Measurements from ENCODE around the gene GAN. TPM values are rescaled to one million over a fixed set of nuclear protein-coding genes. Genes with fewer than 3 reads are reported as not detected.
A peak's percentile ranks its signal among the peaks of the same experiment; 100 is the strongest.

Gene GAN
- total and polyA plus RNA-seq, 2 of the 4 experiments (the other 2 are of a cell fraction) = 1.1 to 5.7 TPM

- Histone ChIP-seq H3K56ac (ENCODE audit: extremely low read depth, insufficient read depth, low read length) (peak overlapping the region; percentile 76; the same call in 1 of the 2 replicates), H2BK5ac (ENCODE audit: low read depth, low read length, poor library complexity, severe bottlenecking) (peak overlapping the region; percentile 69), H4K91ac (ENCODE audit: insufficient read depth, low read depth, low read length) (no peak overlapping the region), H3K79me1 (ENCODE audit: low read depth in 1 of 2, low read length in 2 of 2) (peaks cover 33 to 53% of the 10 kb centered on the region in 2 experiments), H3K4me2 (ENCODE audit: low read depth, low read length) (peak overlapping the region; percentile 94), H3K23ac (ENCODE audit: low read depth, low read length) (0 out of 2 replicates have a peak overlapping the region, but pooled peaks have one; percentile 50), H2AFZ (replicated peaks; ENCODE audit: low read length, poor library complexity) (peak overlapping the region; percentile 93), H2BK120ac (ENCODE audit: low read depth, low read length) (no peak overlapping the region), H4K8ac (ENCODE audit: low read depth in 2 of 2, low read length in 2 of 2) (peak overlapping the region; percentile 43 to 95), H4K5ac (ENCODE audit: low read depth, low read length) (peak overlapping the region; percentile 83), H3K14ac (replicated peaks; ENCODE audit: low read depth, low read length) (peak overlapping the region; percentile 83), H3K4me1 (ENCODE audit: control insufficient read depth, insufficient read depth, low read length) (peaks cover 8% of the 10 kb centered on the region), H3K27me3 (ENCODE audit: control insufficient read depth, insufficient read depth, low read length) (no peaks in the 10 kb centered on the region), H3K4me3 (ENCODE audit: insufficient read depth, low read depth, low read length) (peak overlapping the region; percentile 92), H3K9me1 (ENCODE audit: insufficient read depth, low read length) (peaks cover 7% of the 10 kb centered on the region), H3K18ac (ENCODE audit: low read depth, low read length) (peak overlapping the region; percentile 43; the same call in 1 of the 2 replicates), H2AK9ac (replicated peaks; ENCODE audit: low read depth, low read length, poor library complexity) (peak overlapping the region; percentile 61), H4K20me1 (ENCODE audit: insufficient read depth, low read length) (peaks cover 11% of the 10 kb centered on the region; the same call in 1 of the 2 replicates), H3K36me3 (ENCODE audit: control insufficient read depth, insufficient read depth, low read length) (peaks cover 2% of the 10 kb centered on the region; the same call in 1 of the 2 replicates), H3K9me3 (ENCODE audit: control insufficient read depth, insufficient read depth, low read length) (no peaks in the 10 kb centered on the region), H2BK15ac (ENCODE audit: low read depth, low read length) (no peak overlapping the region), H2BK20ac (ENCODE audit: low read depth, low read length) (no peak overlapping the region), H3K4ac (ENCODE audit: low read depth, low read length) (peak overlapping the region; percentile 81), H2AK5ac (ENCODE audit: low read depth, low read length) (no peak overlapping the region), H3K9ac (ENCODE audit: low read depth, low read length) (peak overlapping the region; percentile 86), H3K27ac (ENCODE audit: insufficient read depth, low read length) (peak overlapping the region; percentile 71)
- in situ Hi-C loops (cut with MboI; ENCODE audit: low sequenced_read_pairs) (no loop called here), intact Hi-C loops (cut with micrococcal nuclease) (loop anchor here (2.0 to 10.0 kb wide), 4 partner anchors 79 to 279 kb away; partner anchors contain the start of genes ATMIN, BCO1 and GCSH), dilution Hi-C loops (cut with HindIII; ENCODE audit: low sequenced_read_pairs, unreplicated experiment) (no loop called here)
- 0% methylated on average over 7 of the region's 16 CpGs; no CpG with 5 or more reads in 1 of the 2 experiments for whole genome bisulfite sequencing, 2 experiments (ENCODE audit: extremely low coverage in 2 of 2, insufficient read length in 1 of 2)
- no TSS peak for BruUV-seq (replicated peaks)
- ChIA-PET POLR2A (ENCODE audit: unreplicated experiment) (no interaction called here), CTCF (interaction anchor here (1.0 kb wide), 1 partner anchor 364 kb away, joined by 3 read pairs; no protein-coding TSS in a partner anchor)
- DNase-seq (no peak), ATAC-seq (ENCODE audit: low read depth) (peak; percentile 1; the same call in 1 of the 2 replicates)
- no peak for TF ChIP-seq FOS (IDR thresholded peaks at IDR 0.05; ENCODE audit: low read depth, low read length)
- no peak for TF ChIP-seq MAFK (IDR thresholded peaks at IDR 0.05; ENCODE audit: low read depth, low read length)
- TF ChIP-seq, protein P1, sequence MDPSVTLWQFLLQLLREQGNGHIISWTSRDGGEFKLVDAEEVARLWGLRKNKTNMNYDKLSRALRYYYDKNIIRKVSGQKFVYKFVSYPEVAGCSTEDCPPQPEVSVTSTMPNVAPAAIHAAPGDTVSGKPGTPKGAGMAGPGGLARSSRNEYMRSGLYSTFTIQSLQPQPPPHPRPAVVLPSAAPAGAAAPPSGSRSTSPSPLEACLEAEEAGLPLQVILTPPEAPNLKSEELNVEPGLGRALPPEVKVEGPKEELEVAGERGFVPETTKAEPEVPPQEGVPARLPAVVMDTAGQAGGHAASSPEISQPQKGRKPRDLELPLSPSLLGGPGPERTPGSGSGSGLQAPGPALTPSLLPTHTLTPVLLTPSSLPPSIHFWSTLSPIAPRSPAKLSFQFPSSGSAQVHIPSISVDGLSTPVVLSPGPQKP (IDR thresholded peaks at IDR 0.05; ENCODE audit: borderline replicate concordance, low read depth, low read length) = no peak
- TF ChIP-seq BHLHE40 (IDR thresholded peaks at IDR 0.05; ENCODE audit: low read depth, low read length) = no peak
- TF ChIP-seq, protein P2, sequence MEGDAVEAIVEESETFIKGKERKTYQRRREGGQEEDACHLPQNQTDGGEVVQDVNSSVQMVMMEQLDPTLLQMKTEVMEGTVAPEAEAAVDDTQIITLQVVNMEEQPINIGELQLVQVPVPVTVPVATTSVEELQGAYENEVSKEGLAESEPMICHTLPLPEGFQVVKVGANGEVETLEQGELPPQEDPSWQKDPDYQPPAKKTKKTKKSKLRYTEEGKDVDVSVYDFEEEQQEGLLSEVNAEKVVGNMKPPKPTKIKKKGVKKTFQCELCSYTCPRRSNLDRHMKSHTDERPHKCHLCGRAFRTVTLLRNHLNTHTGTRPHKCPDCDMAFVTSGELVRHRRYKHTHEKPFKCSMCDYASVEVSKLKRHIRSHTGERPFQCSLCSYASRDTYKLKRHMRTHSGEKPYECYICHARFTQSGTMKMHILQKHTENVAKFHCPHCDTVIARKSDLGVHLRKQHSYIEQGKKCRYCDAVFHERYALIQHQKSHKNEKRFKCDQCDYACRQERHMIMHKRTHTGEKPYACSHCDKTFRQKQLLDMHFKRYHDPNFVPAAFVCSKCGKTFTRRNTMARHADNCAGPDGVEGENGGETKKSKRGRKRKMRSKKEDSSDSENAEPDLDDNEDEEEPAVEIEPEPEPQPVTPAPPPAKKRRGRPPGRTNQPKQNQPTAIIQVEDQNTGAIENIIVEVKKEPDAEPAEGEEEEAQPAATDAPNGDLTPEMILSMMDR (conservative IDR thresholded peaks at IDR 0.05; ENCODE audit: low read depth, low read length) = no peak
- TF ChIP-seq RAD21 (IDR thresholded peaks at IDR 0.05; ENCODE audit: low read length) = no peak
- TF ChIP-seq USF2 (IDR thresholded peaks at IDR 0.05; ENCODE audit: low read depth, low read length) = no peak
- no peak for TF ChIP-seq MXI1 (IDR thresholded peaks at IDR 0.05; ENCODE audit: borderline replicate concordance, low read depth, low read length)
- TF ChIP-seq RFX5 (IDR thresholded peaks at IDR 0.05; ENCODE audit: low read depth, low read length) = no peak
- no peak for TF ChIP-seq SMC3 (IDR thresholded peaks at IDR 0.05; ENCODE audit: low read depth, low read length)
Observed at GRCh38 chr16:81313701-81314602, 810 bp upstream of the GAN start.

Data from IMR-90 (cell line).